Right lobe of liver (tissue), 4 donors: ENCODE data around the gene CCDC141.

Experiments
- CTCF ChIP-seq, 4 donors: fragments of 200-600 bp in 3 of 4; fragments of 450-650 bp in 1 of 4; IDR thresholded peaks; one replicate each; pipeline versions ENCODE4 v1.5.1 to v1.8.0; 2016 to 2022; ENCODE audit warnings: antibody characterized with exemption in 4 of 4, mild to moderate bottlenecking in 2 of 4
- POLR2A ChIP-seq: fragments of 450-650 bp; IDR thresholded peaks from one replicate; pipeline ENCODE4 v1.6.1; 2017; ENCODE audit warnings: antibody characterized with exemption, mild to moderate bottlenecking
- donor health status: DM: no; HTN: no; CAD: no.
- donor health status: DM: no; HTN: no; CAD: no.
- donor health status: DM: no; HTN: yes; CAD: no.

- no peak for TF ChIP-seq CTCF (IDR thresholded peaks at IDR 0.05)
- no peak for TF ChIP-seq POLR2A
Measured at GRCh38 chr2:178844269-178844668, 205.7 kb downstream of the CCDC141 start.
